Measurements from ENCODE around the gene QKI.
"Not testable (repeated sequence)": the region's sequence is repeated elsewhere in the genome, so short reads cannot be mapped to it uniquely, and the experiment has no call there.

QKI gene

DNA sequence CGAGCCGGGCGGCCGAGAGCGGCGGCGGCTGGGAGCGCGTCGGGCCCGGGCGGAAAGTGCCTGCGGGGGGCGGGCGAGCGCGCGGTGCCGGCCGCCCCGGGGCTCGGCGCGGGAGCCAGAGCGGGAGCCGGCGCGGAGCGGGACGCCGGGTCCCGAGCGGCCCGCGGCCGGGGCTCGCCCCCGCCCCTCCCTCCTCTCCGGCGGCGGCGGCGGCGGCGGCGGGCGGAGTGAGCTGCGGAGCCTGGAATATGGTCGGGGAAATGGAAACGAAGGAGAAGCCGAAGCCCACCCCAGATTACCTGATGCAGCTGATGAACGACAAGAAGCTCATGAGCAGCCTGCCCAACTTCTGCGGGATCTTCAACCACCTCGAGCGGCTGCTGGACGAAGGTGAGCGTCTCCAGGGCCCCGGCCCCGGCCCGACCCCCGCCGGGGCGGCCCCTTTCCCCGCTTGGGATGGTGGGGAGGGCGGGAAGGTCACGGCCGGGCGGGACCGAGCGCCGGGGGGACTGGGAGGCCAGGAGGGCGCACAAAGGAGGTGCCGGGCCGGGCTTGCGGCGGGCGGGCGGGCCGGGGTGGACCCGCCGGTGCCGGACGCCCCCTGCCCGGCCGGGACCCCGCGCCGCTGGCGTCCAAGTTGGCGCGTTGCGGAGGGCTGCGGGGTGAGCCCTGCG is 565 bp downstream of the QKI start:
- peak; percentile 6 to 24 for DNase-seq (ENCODE audit: low read depth in 2 of 2)

DNA sequence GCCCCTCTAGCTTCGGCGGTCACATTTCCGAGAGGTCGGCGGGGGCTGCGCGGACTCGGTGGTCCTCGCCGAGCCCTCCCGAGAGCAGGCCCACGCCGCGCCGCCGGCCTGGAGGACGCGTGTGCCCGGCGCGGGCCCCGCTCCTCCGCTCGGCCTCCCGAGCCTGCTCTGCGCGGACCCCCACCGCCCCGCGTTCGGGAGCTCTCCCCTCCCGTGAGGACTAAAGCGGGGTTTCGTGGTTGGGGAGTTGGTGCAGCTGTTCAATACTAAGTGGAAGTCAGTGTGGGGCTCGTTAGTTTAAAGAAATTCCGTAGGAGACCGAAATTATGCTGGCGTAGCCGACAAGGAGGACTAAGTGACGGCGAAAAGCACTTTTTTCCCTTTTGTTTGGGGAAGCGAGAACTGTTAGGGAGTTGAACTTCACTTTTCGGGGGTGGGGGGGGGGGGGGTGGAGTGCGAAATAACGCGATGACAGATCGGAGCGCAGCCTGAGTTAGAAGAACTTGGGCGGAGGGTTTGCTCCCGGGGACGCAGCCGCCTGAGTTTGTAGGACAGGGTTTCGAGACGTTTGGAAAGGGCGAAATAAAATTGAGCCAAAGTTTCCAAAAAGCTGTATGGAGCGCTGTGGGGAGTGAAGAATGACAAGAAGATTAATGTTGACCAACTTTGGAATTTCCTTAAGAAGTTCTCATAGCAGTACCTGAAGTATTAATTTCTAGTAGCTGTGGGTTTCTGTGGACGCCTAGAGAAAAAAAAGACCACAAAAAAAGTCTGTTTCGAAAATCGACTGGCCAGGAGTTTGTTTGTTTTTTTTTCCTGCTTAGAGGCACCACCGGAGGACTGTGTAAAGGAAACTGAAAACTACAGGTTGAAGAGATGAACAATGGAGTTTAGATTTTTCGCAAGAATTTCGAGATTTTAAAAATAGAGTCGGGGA is 1.4 kb downstream of the QKI start:
- DNase-seq (ENCODE audit: low read depth in 2 of 2) = peak in 1 of 2 donors; percentile 21

GRCh38 chr6:163416557-163417253 is 2.2 kb downstream of the QKI start:
- DNase-seq (ENCODE audit: low read depth in 2 of 2) = peak in 1 of 2 donors; percentile 15

DNA sequence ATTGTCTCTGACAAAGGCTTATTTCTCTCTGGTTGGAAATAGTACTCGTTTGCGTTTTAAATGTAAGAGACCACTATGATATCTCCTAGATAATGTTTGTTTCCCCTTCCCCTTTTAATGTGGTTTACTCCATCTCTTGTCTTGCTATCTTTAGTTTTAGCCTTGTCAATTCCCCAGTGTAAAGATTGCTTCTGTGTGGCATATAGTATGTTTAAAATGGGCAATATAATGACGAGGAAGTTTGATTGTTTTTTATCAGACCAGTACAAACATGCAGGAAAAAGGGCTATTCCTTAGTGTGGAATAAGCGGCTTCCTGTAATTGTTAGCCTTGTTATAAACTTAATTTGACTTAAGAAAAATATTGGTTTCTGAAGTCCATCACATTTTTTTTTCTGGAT is 3.1 kb downstream of the QKI start:
- no peak for DNase-seq (ENCODE audit: low read depth in 2 of 2)

GRCh38 chr6:163418311-163419029 is 4.0 kb downstream of the QKI start:
- no peak for DNase-seq (ENCODE audit: low read depth in 2 of 2)

DNA sequence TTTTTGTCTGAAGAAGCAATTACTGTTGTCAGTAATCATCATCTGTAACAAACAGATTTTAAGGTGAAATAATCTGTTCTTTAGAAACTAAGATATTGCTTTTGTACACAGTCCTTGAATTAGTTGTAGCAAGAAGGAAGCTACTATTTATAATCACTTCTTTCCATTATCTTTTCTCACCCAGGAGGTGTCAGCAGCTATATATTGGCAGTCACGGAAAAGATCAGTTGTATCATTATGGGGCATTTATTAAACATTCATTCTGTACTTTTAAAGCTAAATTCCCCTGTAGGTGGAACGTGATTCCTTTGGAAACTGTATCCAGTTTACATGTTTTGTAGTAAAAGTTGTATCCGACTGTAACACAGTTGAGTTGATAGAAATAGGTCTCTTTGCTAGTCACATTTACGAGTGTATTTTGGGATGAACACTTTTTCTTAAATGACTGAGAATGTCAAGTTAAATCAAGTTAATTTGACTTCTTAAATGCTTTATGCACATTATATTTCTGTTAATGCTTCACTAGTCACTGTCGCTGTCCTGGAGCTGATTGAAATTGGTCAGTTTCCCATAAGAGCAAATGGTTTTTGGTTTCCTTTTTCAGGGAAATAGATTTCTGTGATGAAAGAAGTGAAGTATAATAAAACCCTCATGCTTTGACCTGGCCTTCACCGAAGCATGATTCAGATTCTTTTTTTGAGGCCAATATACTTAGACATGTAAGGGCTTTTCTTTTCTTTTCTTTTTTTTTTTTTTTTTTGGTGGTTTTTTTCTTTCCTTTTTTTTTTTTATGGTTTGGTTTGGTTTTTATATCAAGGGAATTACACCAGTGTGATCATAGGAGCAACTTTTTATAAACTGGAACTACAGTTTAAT is 5.1 kb downstream of the QKI start:
- no peak for DNase-seq (ENCODE audit: low read depth in 2 of 2)

- DNase-seq (ENCODE audit: low read depth in 2 of 2) = no peak
These were observed 5.7 kb downstream of the QKI start for GRCh38 chr6:163420289-163420614.

- DNase-seq (ENCODE audit: low read depth in 2 of 2) = no peak
These were observed 8.0 kb downstream of the QKI start for GRCh38 chr6:163422550-163422949.

DNA sequence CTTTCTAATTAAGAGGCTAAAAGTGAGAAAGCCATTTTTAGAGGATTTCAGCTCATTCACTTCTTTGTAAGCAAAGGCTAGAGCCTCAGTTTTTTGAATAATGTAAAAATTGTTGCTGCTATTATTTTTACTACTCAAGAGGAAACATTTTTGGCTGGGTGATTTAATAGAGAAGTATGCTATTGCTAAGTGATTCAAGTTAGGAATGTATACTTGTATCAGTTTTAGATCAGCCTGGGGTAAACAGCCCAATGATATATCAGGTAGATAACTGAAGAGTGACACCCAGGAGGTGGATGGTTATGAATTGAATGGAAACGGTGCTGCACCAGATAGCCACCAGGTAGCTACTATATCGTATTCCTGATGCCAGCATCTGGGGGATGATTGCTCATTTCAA is 9.2 kb downstream of the QKI start:
- no peak for DNase-seq (ENCODE audit: low read depth in 2 of 2)

DNA sequence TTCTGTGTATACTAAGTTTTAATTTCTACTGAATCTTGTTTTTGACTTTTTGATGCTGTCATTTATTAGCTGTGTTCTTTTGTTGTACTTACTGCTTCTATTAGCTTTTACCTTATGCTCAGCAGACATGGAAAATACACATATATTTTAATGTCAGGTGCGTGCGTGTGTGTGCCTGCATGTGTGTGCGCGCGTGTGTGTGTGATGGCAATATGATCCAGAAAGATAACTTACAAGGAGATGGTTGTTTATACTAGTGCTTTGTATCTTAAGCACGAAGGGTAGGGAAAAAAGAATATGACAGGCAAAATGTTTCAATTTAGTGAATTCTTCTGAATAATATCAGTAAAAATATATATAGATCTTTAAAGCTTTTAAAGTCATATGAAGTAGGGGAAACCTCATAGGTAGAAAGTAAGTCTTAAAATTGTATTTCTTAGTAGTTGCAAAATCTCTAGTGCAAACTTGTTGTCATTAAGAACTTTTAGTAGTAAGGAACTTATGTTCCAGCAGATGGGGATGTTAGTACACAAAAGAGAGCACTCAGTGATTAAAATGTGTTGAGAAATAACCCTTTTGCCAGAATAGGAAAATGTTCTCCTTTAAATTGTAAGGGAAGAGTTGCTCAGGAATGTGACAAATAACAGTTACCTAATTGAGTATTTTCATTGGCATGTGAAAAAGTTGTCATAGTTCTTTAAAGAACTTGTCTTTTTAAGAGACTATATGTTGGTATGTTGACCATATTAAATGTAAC is 13.2 kb downstream of the QKI start:
- DNase-seq (ENCODE audit: low read depth in 2 of 2) = no peak

DNA sequence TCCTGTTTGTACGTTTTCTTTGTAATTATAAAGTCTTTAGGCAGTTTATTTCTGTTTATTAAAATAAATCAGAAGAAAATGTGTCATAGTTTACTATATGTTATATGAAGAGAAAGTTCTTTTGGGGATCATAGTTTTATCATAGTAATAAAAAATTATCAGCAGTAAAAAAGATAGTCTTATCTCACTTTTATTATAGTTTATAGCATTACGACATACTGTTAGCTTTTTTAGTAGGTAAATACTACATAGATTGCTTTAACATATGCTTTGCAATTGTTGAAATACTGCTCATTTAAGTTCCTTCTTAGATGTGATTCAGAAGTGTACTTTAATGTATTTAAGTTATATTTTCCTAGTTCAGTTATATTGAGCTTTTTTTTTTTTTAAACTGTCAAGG is 13.9 kb downstream of the QKI start:
- no peak for DNase-seq (ENCODE audit: low read depth in 2 of 2)

DNA sequence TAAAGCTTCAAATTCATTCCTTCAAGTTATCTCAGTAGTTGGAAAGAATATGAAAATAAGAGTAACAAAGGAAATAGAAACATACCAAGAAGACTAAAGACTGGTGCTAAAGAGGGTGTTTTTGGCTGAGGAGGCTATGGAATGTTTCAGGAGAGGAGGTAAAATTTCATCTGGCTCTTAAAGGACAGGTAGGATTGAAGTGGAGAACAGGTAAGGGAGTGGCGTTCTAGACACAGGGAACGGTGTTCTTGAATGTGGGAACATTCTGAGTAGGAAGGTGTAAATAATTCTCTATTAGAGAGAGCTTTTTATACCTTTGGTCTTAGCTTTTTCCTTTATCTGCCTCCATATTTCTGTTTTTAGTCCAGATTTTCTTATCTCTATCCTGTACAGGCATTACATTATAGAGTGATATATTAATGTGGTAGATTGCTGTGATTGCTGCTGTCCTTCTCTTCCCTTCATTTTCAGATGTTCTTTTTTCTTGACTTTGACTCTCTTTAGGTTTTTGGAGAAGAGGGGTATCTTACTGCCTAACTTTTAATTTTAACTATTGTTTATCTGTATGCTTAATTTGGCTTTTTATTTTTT is 15.4 kb downstream of the QKI start:
- no peak for DNase-seq (ENCODE audit: low read depth in 2 of 2)

DNA sequence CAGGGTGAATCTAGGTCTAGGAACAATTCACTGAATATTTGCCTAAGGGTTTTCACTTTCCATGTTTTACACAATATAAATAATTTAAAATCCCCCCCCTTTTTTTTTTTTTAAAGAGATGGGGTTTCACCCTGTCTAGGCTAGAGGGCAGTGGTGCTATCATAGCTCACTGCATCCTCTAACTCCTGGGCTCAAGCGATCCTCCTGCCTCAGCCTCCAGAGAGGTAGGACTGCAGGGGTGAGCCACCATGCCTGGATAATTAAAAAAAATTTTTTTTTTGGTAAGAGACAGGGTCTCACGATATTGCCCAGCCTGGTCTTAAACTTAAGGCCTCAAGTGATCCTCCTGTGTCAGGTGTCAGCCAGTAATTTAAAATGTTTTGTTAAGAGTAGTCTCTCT is 17.8 kb downstream of the QKI start:
- DNase-seq (ENCODE audit: low read depth in 2 of 2) = no peak

GRCh38 chr6:163433486-163433885 is 19.0 kb downstream of the QKI start:
- not testable (repeated sequence) for DNase-seq (ENCODE audit: low read depth in 2 of 2)

DNA sequence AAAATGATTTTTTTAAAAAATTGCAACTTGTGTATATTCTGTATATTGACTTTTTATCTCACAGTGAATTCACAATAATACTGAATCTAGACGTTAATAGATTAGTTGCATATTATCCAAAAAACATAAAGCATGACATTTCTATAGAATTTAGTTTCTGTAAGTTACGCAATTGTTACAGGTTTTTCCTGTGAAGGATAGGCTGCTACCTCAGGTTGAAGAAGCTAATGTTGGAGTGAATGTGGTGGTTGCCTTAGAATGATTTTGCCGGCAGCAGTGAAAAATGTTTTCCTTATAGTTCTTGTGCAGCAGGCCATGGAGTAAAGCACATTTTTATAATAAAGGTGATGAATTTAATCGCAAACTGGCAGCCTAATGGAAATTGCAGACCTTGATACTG is 20.5 kb downstream of the QKI start:
- no peak for DNase-seq (ENCODE audit: low read depth in 2 of 2)

DNA sequence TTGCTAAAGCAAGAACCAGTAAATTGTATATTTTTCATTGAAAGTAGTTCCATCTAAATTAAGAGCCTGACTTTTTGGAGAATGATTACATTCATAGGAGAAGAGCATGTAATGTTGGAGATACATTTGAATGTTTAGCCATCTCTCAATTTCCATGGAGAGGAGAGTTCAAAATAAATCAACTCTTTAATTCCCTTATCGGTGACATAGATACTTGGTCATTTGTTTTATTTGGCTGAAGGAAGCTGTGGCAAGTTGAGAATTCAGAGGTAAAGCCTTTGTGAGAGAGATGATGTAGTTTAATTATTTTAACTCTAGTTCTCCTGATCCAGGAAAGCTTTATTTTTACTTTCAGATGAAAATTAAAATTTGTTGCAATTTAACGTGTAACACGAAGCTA is 22.3 kb downstream of the QKI start:
- no peak for DNase-seq (ENCODE audit: low read depth in 2 of 2)

DNA sequence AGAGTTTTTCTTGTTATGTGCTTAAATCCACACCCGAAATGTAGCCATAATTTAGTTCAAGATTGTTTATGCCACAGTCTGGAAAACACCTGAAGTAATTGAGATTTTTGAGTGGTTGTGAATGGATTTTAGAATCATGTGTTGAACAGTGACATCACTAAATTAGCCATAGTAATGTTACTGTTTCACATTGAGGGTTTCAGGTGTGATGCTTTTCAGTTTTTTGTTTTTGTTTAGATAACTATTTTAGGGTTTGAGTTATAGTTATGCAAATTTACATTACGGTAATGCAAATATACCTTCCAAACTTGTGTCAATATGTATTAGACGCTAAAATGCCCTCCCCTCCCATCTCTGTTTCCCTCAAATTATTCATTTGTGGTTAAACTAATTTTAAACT is 22.9 kb downstream of the QKI start:
- no peak for DNase-seq (ENCODE audit: low read depth in 2 of 2)

- DNase-seq (ENCODE audit: low read depth in 2 of 2) = no peak
These were observed 23.9 kb downstream of the QKI start for GRCh38 chr6:163438298-163438939.

GRCh38 chr6:163438940-163439335 is 24.4 kb downstream of the QKI start:
- DNase-seq (ENCODE audit: low read depth in 2 of 2) = peak; percentile 9 to 17
